ENCODE data around the gene TRPM1. TPM values are rescaled to one million over a fixed set of nuclear protein-coding genes. Genes with fewer than 3 reads are reported as not detected.

The TRPM1 gene
- total RNA-seq, 1 experiment from 2014 or later: 0.77 TPM

DNA sequence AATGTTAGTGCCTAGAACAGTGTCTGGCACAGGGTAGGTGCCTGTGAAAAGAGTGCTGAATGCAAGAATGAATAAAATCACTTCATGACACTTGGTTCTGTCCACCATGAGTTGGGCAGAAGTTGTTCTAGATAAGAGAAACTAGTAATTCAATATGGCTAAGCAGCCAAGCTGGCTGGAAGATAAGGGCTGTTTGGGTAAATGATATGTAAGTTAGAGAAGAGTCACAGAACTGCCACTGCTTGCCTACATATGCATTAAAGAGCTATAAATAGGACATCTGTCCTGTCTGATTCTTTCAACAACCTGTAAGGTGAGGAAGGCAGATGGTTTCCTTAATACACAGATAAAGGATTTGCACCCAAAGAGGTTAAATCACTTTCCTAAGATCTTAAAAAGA is 123.2 kb downstream of the TRPM1 start:
- Mint-ChIP-seq H3K9me3 (no peaks in the 10 kb centered on the region), H3K27me3 (ENCODE audit: low read depth) (no peaks in the 10 kb centered on the region), H3K27ac (no peak overlapping the region), H3K4me1 (peaks cover 14% of the 10 kb centered on the region), H3K4me3 (no peak overlapping the region), H3K36me3 (peaks cover 7% of the 10 kb centered on the region; the same call in 1 of the 2 replicates)
- no peak for ATAC-seq
- TF ChIP-seq, protein P1, sequence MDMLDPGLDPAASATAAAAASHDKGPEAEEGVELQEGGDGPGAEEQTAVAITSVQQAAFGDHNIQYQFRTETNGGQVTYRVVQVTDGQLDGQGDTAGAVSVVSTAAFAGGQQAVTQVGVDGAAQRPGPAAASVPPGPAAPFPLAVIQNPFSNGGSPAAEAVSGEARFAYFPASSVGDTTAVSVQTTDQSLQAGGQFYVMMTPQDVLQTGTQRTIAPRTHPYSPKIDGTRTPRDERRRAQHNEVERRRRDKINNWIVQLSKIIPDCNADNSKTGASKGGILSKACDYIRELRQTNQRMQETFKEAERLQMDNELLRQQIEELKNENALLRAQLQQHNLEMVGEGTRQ (CRISPR knock-in tag; IDR thresholded peaks at IDR 0.05): no peak
- TF ChIP-seq, protein P2, sequence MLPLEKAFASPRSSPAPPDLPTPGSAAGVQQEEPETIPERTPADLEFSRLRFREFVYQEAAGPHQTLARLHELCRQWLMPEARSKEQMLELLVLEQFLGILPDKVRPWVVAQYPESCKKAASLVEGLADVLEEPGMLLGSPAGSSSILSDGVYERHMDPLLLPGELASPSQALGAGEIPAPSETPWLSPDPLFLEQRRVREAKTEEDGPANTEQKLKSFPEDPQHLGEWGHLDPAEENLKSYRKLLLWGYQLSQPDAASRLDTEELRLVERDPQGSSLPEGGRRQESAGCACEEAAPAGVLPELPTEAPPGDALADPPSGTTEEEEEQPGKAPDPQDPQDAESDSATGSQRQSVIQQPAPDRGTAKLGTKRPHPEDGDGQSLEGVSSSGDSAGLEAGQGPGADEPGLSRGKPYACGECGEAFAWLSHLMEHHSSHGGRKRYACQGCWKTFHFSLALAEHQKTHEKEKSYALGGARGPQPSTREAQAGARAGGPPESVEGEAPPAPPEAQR (CRISPR knock-in tag; IDR thresholded peaks at IDR 0.05): no peak
- TF ChIP-seq ZNF416 (CRISPR knock-in tag; IDR thresholded peaks at IDR 0.05): no peak
- TF ChIP-seq GRHL2 (CRISPR knock-in tag; IDR thresholded peaks at IDR 0.05; ENCODE audit: insufficient replicate concordance, severe bottlenecking): no peak
- TF ChIP-seq, protein P3, sequence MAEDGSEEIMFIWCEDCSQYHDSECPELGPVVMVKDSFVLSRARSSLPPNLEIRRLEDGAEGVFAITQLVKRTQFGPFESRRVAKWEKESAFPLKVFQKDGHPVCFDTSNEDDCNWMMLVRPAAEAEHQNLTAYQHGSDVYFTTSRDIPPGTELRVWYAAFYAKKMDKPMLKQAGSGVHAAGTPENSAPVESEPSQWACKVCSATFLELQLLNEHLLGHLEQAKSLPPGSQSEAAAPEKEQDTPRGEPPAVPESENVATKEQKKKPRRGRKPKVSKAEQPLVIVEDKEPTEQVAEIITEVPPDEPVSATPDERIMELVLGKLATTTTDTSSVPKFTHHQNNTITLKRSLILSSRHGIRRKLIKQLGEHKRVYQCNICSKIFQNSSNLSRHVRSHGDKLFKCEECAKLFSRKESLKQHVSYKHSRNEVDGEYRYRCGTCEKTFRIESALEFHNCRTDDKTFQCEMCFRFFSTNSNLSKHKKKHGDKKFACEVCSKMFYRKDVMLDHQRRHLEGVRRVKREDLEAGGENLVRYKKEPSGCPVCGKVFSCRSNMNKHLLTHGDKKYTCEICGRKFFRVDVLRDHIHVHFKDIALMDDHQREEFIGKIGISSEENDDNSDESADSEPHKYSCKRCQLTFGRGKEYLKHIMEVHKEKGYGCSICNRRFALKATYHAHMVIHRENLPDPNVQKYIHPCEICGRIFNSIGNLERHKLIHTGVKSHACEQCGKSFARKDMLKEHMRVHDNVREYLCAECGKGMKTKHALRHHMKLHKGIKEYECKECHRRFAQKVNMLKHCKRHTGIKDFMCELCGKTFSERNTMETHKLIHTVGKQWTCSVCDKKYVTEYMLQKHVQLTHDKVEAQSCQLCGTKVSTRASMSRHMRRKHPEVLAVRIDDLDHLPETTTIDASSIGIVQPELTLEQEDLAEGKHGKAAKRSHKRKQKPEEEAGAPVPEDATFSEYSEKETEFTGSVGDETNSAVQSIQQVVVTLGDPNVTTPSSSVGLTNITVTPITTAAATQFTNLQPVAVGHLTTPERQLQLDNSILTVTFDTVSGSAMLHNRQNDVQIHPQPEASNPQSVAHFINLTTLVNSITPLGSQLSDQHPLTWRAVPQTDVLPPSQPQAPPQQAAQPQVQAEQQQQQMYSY (CRISPR knock-in tag; IDR thresholded peaks at IDR 0.05): no peak
- no peak for TF ChIP-seq RELA (CRISPR knock-in tag; IDR thresholded peaks at IDR 0.05; ENCODE audit: borderline replicate concordance)
- no peak for TF ChIP-seq NR3C1 (CRISPR knock-in tag; conservative IDR thresholded peaks at IDR 0.05; ENCODE audit: low read depth)
- no peak for TF ChIP-seq ZNF423 (CRISPR knock-in tag; IDR thresholded peaks at IDR 0.05)
- no peak for TF ChIP-seq MAX (CRISPR knock-in tag; IDR thresholded peaks at IDR 0.05)
- no peak for TF ChIP-seq OVOL2 (CRISPR knock-in tag; IDR thresholded peaks at IDR 0.05; ENCODE audit: borderline replicate concordance)
- no peak for TF ChIP-seq PREB (CRISPR knock-in tag; IDR thresholded peaks at IDR 0.05; ENCODE audit: borderline replicate concordance)
- TF ChIP-seq ESRRA (CRISPR knock-in tag; IDR thresholded peaks at IDR 0.05; ENCODE audit: borderline replicate concordance): no peak
- TF ChIP-seq, protein P4, sequence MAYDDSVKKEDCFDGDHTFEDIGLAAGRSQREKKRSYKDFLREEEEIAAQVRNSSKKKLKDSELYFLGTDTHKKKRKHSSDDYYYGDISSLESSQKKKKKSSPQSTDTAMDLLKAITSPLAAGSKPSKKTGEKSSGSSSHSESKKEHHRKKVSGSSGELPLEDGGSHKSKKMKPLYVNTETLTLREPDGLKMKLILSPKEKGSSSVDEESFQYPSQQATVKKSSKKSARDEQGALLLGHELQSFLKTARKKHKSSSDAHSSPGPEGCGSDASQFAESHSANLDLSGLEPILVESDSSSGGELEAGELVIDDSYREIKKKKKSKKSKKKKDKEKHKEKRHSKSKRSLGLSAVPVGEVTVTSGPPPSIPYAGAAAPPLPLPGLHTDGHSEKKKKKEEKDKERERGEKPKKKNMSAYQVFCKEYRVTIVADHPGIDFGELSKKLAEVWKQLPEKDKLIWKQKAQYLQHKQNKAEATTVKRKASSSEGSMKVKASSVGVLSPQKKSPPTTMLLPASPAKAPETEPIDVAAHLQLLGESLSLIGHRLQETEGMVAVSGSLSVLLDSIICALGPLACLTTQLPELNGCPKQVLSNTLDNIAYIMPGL (CRISPR knock-in tag; IDR thresholded peaks at IDR 0.05): no peak
- TF ChIP-seq TP53 (CRISPR knock-in tag; IDR thresholded peaks at IDR 0.05): no peak
- no peak for TF ChIP-seq NR1H2 (CRISPR knock-in tag; IDR thresholded peaks at IDR 0.05)
- POLR2A ChIA-PET: no interaction called here
- no peak for DNase-seq (ENCODE audit: low spot score)
- CTCF ChIA-PET: no interaction called here

GRCh38 chr15:30974112-30974511 is 127.4 kb downstream of the TRPM1 start:
- POLR2A ChIA-PET: no interaction called here
- CTCF ChIA-PET: interaction anchor here (1.6 kb wide), 1 partner anchor 155 kb away, joined by 7 read pairs; no protein-coding TSS in a partner anchor
- H3K9me3 Mint-ChIP-seq: no peaks in the 10 kb centered on the region

More at GRCh38 chr15:30974112-30974511, 127.4 kb downstream of the TRPM1 start:
- TF ChIP-seq NFYB (CRISPR knock-in tag; conservative IDR thresholded peaks at IDR 0.05; ENCODE audit: low read depth) (no peak), HMGA2 (CRISPR knock-in tag; IDR thresholded peaks at IDR 0.05) (no peak), ZBTB21 (CRISPR knock-in tag; IDR thresholded peaks at IDR 0.05; ENCODE audit: borderline replicate concordance) (no peak), ZNF671 (CRISPR knock-in tag; IDR thresholded peaks at IDR 0.05) (no peak), CREB1 (CRISPR knock-in tag; IDR thresholded peaks at IDR 0.05) (no peak), ESRRA (CRISPR knock-in tag; IDR thresholded peaks at IDR 0.05; ENCODE audit: borderline replicate concordance) (no peak), ZNF396 (CRISPR knock-in tag; IDR thresholded peaks at IDR 0.05; ENCODE audit: borderline replicate concordance) (no peak), ELF4 (CRISPR knock-in tag; IDR thresholded peaks at IDR 0.05; ENCODE audit: low read depth) (no peak)
- TF ChIP-seq, protein P5, sequence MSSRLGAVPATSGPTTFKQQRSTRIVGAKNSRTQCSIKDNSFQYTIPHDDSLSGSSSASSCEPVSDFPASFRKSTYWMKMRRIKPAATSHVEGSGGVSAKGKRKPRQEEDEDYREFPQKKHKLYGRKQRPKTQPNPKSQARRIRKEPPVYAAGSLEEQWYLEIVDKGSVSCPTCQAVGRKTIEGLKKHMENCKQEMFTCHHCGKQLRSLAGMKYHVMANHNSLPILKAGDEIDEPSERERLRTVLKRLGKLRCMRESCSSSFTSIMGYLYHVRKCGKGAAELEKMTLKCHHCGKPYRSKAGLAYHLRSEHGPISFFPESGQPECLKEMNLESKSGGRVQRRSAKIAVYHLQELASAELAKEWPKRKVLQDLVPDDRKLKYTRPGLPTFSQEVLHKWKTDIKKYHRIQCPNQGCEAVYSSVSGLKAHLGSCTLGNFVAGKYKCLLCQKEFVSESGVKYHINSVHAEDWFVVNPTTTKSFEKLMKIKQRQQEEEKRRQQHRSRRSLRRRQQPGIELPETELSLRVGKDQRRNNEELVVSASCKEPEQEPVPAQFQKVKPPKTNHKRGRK (CRISPR knock-in tag; IDR thresholded peaks at IDR 0.05; ENCODE audit: borderline replicate concordance): no peak
- H3K4me1 Mint-ChIP-seq: peaks cover 5% of the 10 kb centered on the region
- H3K4me3 Mint-ChIP-seq: no peak overlapping the region
- H3K27ac Mint-ChIP-seq: no peak overlapping the region
- no peaks in the 10 kb centered on the region for H3K27me3 Mint-ChIP-seq (ENCODE audit: low read depth)
- H3K36me3 Mint-ChIP-seq: peaks cover 6% of the 10 kb centered on the region; the same call in 1 of the 2 replicates
- ATAC-seq (no peak), DNase-seq (ENCODE audit: low spot score) (no peak)

Data from WTC11 (cell line).